DND-41 (cell line): ENCODE results near the gene UBXN10.

Experiments used
- CTCF ChIP-seq: IDR thresholded peaks from 2 replicates; pipeline ENCODE4 v1.5.1; 2012; ENCODE audit warnings: borderline replicate concordance, low read length, moderate library complexity, mild to moderate bottlenecking; ENCODE audit not compliant: poor library complexity, severe bottlenecking; ENCODE audit errors: extremely low read depth
- EZH2 ChIP-seq: IDR thresholded peaks from 3 replicates; pipeline ENCODE4 v1.6.1; 2012; ENCODE audit warnings: borderline replicate concordance, low read depth, mild to moderate bottlenecking, moderate library complexity, low read length, inconsistent platforms; ENCODE audit not compliant: severe bottlenecking

DNA sequence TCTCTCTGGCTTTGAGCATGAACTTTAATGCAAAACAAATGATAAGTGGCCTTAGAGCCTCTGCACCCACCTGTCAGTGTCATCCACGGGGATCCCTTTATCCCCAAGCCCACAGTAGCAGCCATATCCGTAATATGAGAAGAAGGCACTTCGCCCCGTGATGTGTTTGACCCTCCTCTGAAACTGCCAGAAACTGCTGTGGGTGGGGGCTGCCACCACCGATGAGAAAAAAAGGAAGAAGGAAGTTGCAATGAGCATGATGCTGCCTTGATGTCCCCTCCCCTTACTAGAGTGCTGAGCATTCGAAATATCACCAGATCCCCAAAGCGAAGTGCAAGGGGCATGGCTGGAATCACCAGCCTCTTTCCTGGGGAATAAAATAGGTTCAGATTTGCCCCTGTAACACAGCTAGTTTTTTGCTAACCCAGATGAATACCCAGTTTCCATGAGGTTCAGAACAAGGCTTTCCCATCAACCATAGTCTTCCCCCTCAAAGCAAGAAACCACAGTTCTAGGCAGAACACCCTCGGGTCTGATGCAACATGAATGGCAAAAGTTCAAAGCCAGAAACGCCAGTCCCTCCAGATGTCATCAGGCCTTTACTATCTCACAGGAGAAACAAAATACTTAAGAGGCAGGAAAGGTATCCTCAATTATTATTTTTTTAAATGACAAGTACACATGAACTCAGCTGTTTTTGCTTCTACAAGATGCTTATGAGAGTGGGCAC, 10.8 kb upstream of the UBXN10 start:
- TF ChIP-seq EZH2 (no peak), CTCF (no peak)
